ENCODE measurements around the gene BRD7. TPM values are rescaled to one million over a fixed set of nuclear protein-coding genes. Genes with fewer than 3 reads are reported as not detected.

BRD7 gene
- polyA plus RNA-seq, 3 donors: 11.4 to 33.0 (median 21.2) TPM

DNA sequence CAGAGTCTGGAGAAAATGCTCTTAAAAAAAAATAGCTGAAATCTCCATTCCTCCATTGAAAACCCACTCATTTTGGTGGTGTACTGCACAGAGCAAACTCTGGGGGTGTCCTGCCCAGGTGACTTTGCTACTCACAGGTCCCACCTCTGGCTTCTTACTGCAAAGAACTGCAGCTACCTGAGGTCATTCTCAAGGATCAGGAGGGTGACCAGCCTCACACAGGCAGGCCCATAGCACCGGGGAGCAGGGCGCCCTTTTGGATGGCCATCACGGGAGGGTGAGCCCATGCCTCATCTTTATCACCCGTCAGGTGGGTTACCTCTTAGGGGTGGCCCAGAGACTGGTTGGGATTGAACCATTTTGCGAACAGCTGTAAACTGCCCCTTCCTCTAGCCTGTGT lies 32.6 kb upstream of the BRD7 start:
- Histone ChIP-seq H4K20me1 (ENCODE audit: insufficient read depth, low read length) (no peaks in the 10 kb centered on the region), H3K4me2 (replicated peaks; ENCODE audit: extremely low read depth, low read length, poor library complexity, severe bottlenecking) (no peak overlapping the region), H3K4me1 (ENCODE audit: control insufficient read depth in 1 of 2, insufficient read depth in 2 of 2, low read length in 2 of 2) (no peaks in the 10 kb centered on the region), H3K9me3 (replicated peaks in 1 of 2; ENCODE audit: control insufficient read depth in 1 of 2, insufficient read depth in 1 of 2, low read length in 2 of 2) (no peaks in the 10 kb centered on the region), H2AFZ (ENCODE audit: insufficient read depth, low read depth, low read length, poor library complexity, severe bottlenecking) (no peak overlapping the region), H3K36me3 (replicated peaks in 1 of 2; ENCODE audit: control insufficient read depth in 1 of 2, insufficient read depth in 2 of 2, low read length in 2 of 2) (no peaks in the 10 kb centered on the region), H3K79me2 (ENCODE audit: insufficient read depth, low read length) (no peaks in the 10 kb centered on the region), H3K4me3 (replicated peaks in 1 of 3; ENCODE audit: low read depth in 2 of 3, low read length in 3 of 3) (no peak overlapping the region), H3K27me3 (ENCODE audit: control insufficient read depth in 2 of 2, insufficient read depth in 2 of 2, low read length in 2 of 2) (no peaks in the 10 kb centered on the region), H3K9ac (ENCODE audit: insufficient read depth, low read length, poor library complexity, severe bottlenecking) (no peak overlapping the region), H3K27ac (ENCODE audit: low read depth in 1 of 2, low read length in 2 of 2) (no peak overlapping the region)
- no peak for DNase-seq
- peak overlapping the region in 1 of 7 donors; percentile 12 for H3K27ac Mint-ChIP-seq
- WGBS (ENCODE audit: insufficient coverage): 94% methylated on average over 3 of the region's 5 CpGs
- intact Hi-C loops (cut with micrococcal nuclease): no loop called here
- H3K4me3 Mint-ChIP-seq: no peak overlapping the region
- no peaks in the 10 kb centered on the region for H3K36me3 Mint-ChIP-seq
- peaks cover 3 to 9% (median 4%) of the 10 kb centered on the region in 3 donors for H3K27me3 Mint-ChIP-seq (ENCODE audit: low read depth in 3 of 3)
- H3K9me3 Mint-ChIP-seq: peaks cover 0 to 2% (median 0%) of the 10 kb centered on the region in 7 donors
- peaks cover 3% of the 10 kb centered on the region for H3K4me1 Mint-ChIP-seq
- TF ChIP-seq, protein P1, sequence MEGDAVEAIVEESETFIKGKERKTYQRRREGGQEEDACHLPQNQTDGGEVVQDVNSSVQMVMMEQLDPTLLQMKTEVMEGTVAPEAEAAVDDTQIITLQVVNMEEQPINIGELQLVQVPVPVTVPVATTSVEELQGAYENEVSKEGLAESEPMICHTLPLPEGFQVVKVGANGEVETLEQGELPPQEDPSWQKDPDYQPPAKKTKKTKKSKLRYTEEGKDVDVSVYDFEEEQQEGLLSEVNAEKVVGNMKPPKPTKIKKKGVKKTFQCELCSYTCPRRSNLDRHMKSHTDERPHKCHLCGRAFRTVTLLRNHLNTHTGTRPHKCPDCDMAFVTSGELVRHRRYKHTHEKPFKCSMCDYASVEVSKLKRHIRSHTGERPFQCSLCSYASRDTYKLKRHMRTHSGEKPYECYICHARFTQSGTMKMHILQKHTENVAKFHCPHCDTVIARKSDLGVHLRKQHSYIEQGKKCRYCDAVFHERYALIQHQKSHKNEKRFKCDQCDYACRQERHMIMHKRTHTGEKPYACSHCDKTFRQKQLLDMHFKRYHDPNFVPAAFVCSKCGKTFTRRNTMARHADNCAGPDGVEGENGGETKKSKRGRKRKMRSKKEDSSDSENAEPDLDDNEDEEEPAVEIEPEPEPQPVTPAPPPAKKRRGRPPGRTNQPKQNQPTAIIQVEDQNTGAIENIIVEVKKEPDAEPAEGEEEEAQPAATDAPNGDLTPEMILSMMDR (IDR thresholded peaks at IDR 0.05): no peak

GRCh38 chr16:50400967-50401348 lies 32.2 kb upstream of the BRD7 start:
- Histone ChIP-seq H3K27ac (ENCODE audit: low read depth in 1 of 2, low read length in 2 of 2) (no peak overlapping the region), H3K79me2 (ENCODE audit: insufficient read depth, low read length) (no peaks in the 10 kb centered on the region), H3K9me3 (replicated peaks in 1 of 2; ENCODE audit: control insufficient read depth in 1 of 2, insufficient read depth in 1 of 2, low read length in 2 of 2) (no peaks in the 10 kb centered on the region), H3K4me1 (ENCODE audit: control insufficient read depth in 1 of 2, insufficient read depth in 2 of 2, low read length in 2 of 2) (peaks cover 0 to 3% of the 10 kb centered on the region in 2 donors), H3K4me2 (replicated peaks; ENCODE audit: extremely low read depth, low read length, poor library complexity, severe bottlenecking) (no peak overlapping the region), H3K9ac (ENCODE audit: insufficient read depth, low read length, poor library complexity, severe bottlenecking) (no peak overlapping the region), H4K20me1 (ENCODE audit: insufficient read depth, low read length) (no peaks in the 10 kb centered on the region), H2AFZ (ENCODE audit: insufficient read depth, low read depth, low read length, poor library complexity, severe bottlenecking) (no peak overlapping the region), H3K27me3 (ENCODE audit: control insufficient read depth in 2 of 2, insufficient read depth in 2 of 2, low read length in 2 of 2) (no peaks in the 10 kb centered on the region), H3K4me3 (replicated peaks in 1 of 3; ENCODE audit: low read depth in 2 of 3, low read length in 3 of 3) (no peak overlapping the region), H3K36me3 (replicated peaks in 1 of 2; ENCODE audit: control insufficient read depth in 1 of 2, insufficient read depth in 2 of 2, low read length in 2 of 2) (no peaks in the 10 kb centered on the region)
- Mint-ChIP-seq H3K36me3 (no peaks in the 10 kb centered on the region), H3K27ac (no peak overlapping the region), H3K4me3 (no peak overlapping the region), H3K4me1 (peaks cover 7% of the 10 kb centered on the region), H3K27me3 (ENCODE audit: low read depth in 3 of 3) (peaks cover 3 to 9% (median 4%) of the 10 kb centered on the region in 3 donors), H3K9me3 (peaks cover 0 to 2% (median 0%) of the 10 kb centered on the region in 7 donors)
- no CpG with 5 or more reads among the region's 6 CpGs for WGBS (ENCODE audit: insufficient coverage)
- TF ChIP-seq, protein P1 (IDR thresholded peaks at IDR 0.05): no peak
- no peak for DNase-seq
- intact Hi-C loops (cut with micrococcal nuclease): no loop called here
